HUES6 (cell line): ENCODE measurements around the gene PLSCR3.

Experiments
- H3K27ac ChIP-seq: 2 replicates; pipeline ENCODE4 v1.7.0; 2013; ENCODE audit warnings: low read depth, mild to moderate bottlenecking, low read length, inconsistent platforms
- H3K27me3 ChIP-seq: 2 replicates; pipeline ENCODE4 v1.6.1; 2013; ENCODE audit warnings: low read length; ENCODE audit not compliant: control insufficient read depth, insufficient read depth
- H3K36me3 ChIP-seq: 2 replicates; pipeline ENCODE4 v1.6.1; 2013; ENCODE audit warnings: low read length; ENCODE audit not compliant: control insufficient read depth, insufficient read depth
- H3K4me1 ChIP-seq: 2 replicates; pipeline ENCODE4 v1.6.1; 2013; ENCODE audit warnings: low read length; ENCODE audit not compliant: control insufficient read depth, insufficient read depth
- H3K4me3 ChIP-seq: 2 replicates; pipeline ENCODE4 v1.5.1; 2013; ENCODE audit warnings: low read depth, low read length
- H3K9ac ChIP-seq: one replicate; pipeline ENCODE4 v1.6.1; 2013; ENCODE audit warnings: mild to moderate bottlenecking, low read length
- H3K9me3 ChIP-seq: 2 replicates; pipeline ENCODE4 v1.6.1; 2013; ENCODE audit warnings: low read depth, low read length; ENCODE audit not compliant: control insufficient read depth, insufficient read depth

PLSCR3 gene

DNA sequence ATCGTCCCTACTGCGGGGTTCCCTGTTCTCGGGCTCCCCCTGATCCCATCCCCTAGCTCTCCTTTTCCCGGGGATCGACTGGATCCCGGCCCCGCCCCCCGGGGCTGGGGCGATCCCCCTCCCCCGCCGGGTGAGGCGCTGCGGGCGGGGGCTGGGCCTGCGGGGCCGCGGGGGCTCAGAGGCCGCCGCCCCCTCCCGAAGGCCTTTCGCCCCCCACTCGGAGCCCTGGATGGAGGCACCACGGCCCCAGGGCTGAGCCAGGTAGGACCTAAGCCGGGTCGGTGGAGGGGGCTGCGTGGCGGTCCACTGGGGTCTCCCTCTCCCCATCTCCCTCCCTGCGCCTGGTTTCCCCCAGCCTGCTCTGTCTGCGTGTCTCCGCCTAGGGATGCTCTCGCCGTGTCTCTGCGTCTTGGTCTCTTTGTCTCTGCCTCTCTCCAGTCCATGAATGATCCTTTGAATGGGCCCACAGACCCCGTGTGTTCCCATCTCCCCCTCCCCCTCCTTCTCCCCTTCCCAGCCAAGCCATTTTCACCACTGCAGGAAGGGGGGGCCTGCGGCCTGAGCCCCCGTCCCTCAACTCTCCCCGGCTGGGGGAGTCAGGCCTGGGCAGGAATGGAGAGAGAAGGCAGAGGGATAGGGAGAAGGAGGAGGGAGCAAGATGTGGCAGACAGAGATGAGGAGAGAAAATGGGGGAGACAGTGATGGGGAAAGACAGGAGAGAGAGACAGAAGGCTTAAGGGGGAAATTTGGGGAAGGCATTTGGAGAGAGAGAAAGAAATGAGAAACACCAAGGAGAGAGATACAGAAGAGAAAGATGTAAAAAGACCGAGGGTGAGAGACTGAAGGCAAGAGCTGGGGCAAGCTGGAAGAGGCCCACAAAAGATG, 11.3 kb upstream of the PLSCR3 start:
- Histone ChIP-seq H3K36me3 (peaks cover 25% of the 10 kb centered on the region), H3K9ac (peak overlapping the region; percentile 75), H3K9me3 (no peaks in the 10 kb centered on the region), H3K4me3 (peak overlapping the region; percentile 75), H3K4me1 (peaks cover 21% of the 10 kb centered on the region), H3K27ac (peak overlapping the region; percentile 50; the same call in 1 of the 2 replicates), H3K27me3 (peaks cover 4% of the 10 kb centered on the region; the same call in 1 of the 2 replicates)

GRCh38 chr17:7404737-7405349, 10.5 kb upstream of the PLSCR3 start:
- H3K9ac ChIP-seq, result peak overlapping the region; percentile 75
- peak overlapping the region; percentile 75 for H3K4me3 ChIP-seq
- H3K27ac ChIP-seq, result peak overlapping the region; percentile 50; the same call in 1 of the 2 replicates
- peaks cover 4% of the 10 kb centered on the region; the same call in 1 of the 2 replicates for H3K27me3 ChIP-seq
- H3K36me3 ChIP-seq, result peaks cover 17% of the 10 kb centered on the region
- peaks cover 21% of the 10 kb centered on the region for H3K4me1 ChIP-seq
- H3K9me3 ChIP-seq, result no peaks in the 10 kb centered on the region

- peaks cover 4% of the 10 kb centered on the region; the same call in 1 of the 2 replicates for H3K27me3 ChIP-seq
Observed at GRCh38 chr17:7403977-7404736, 9.8 kb upstream of the PLSCR3 start, which contains the start of gene TMEM256. Gene TMEM256 (minus strand): TSS chr17:7404097. CDS start chr17:7404084, 13 bp downstream.

DNA sequence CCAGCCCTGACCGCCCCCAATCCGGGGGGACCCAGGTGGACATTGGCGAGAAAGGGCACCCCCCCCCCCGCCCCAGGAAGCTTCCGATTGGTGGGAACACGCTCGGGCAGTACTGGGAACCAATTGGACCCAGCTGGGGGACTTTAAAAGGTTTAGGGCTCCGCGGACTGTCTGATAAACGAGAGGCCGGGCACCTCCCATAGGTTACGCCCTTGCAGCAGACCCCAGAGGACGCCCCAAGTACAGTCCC, 9.3 kb upstream of the PLSCR3 start:
- H3K4me3 ChIP-seq, result peak overlapping the region; percentile 75
- H3K9ac ChIP-seq, result peak overlapping the region; percentile 46
- peaks cover 5% of the 10 kb centered on the region for H3K36me3 ChIP-seq
- H3K27me3 ChIP-seq, result peaks cover 2% of the 10 kb centered on the region; the same call in 1 of the 2 replicates
- no peaks in the 10 kb centered on the region for H3K9me3 ChIP-seq
- peak overlapping the region; percentile 29; the same call in 1 of the 2 replicates for H3K27ac ChIP-seq
- H3K4me1 ChIP-seq, result peaks cover 21% of the 10 kb centered on the region

More at GRCh38 chr17:7403977-7404736, 9.8 kb upstream of the PLSCR3 start, which contains the start of gene TMEM256:
- peaks cover 11% of the 10 kb centered on the region for H3K36me3 ChIP-seq
- no peaks in the 10 kb centered on the region for H3K9me3 ChIP-seq
- peak within 1 kb of the TSS; percentile 46 for H3K9ac ChIP-seq
- H3K27ac ChIP-seq, result peak within 1 kb of the TSS; percentile 50; the same call in 1 of the 2 replicates
- H3K4me1 ChIP-seq, result peaks cover 21% of the 10 kb centered on the region
- peak within 1 kb of the TSS; percentile 75 for H3K4me3 ChIP-seq

GRCh38 chr17:7403043-7403726, 8.9 kb upstream of the PLSCR3 start:
- Histone ChIP-seq H3K4me1 (peaks cover 19% of the 10 kb centered on the region), H3K36me3 (peaks cover 2% of the 10 kb centered on the region; the same call in 1 of the 2 replicates), H3K9me3 (no peaks in the 10 kb centered on the region), H3K9ac (peak overlapping the region; percentile 46), H3K27ac (peak overlapping the region; percentile 29; the same call in 1 of the 2 replicates), H3K4me3 (peak overlapping the region; percentile 75), H3K27me3 (no peaks in the 10 kb centered on the region)

- Histone ChIP-seq H3K4me3 (no peak overlapping the region), H3K9me3 (no peaks in the 10 kb centered on the region), H3K27me3 (no peaks in the 10 kb centered on the region), H3K4me1 (peaks cover 6% of the 10 kb centered on the region), H3K36me3 (peaks cover 2% of the 10 kb centered on the region; the same call in 1 of the 2 replicates), H3K9ac (no peak overlapping the region), H3K27ac (no peak overlapping the region)
Observed at GRCh38 chr17:7398612-7399011, 4.3 kb upstream of the PLSCR3 start.

GRCh38 chr17:7396147-7396546, 1.8 kb upstream of the PLSCR3 start:
- H3K27ac ChIP-seq, result no peak overlapping the region
- H3K9me3 ChIP-seq, result no peaks in the 10 kb centered on the region
- peaks cover 10% of the 10 kb centered on the region; the same call in 1 of the 2 replicates for H3K36me3 ChIP-seq
- H3K4me1 ChIP-seq, result peaks cover 3% of the 10 kb centered on the region; the same call in 1 of the 2 replicates
- no peak overlapping the region for H3K4me3 ChIP-seq
- H3K9ac ChIP-seq, result no peak overlapping the region
- no peaks in the 10 kb centered on the region for H3K27me3 ChIP-seq

DNA sequence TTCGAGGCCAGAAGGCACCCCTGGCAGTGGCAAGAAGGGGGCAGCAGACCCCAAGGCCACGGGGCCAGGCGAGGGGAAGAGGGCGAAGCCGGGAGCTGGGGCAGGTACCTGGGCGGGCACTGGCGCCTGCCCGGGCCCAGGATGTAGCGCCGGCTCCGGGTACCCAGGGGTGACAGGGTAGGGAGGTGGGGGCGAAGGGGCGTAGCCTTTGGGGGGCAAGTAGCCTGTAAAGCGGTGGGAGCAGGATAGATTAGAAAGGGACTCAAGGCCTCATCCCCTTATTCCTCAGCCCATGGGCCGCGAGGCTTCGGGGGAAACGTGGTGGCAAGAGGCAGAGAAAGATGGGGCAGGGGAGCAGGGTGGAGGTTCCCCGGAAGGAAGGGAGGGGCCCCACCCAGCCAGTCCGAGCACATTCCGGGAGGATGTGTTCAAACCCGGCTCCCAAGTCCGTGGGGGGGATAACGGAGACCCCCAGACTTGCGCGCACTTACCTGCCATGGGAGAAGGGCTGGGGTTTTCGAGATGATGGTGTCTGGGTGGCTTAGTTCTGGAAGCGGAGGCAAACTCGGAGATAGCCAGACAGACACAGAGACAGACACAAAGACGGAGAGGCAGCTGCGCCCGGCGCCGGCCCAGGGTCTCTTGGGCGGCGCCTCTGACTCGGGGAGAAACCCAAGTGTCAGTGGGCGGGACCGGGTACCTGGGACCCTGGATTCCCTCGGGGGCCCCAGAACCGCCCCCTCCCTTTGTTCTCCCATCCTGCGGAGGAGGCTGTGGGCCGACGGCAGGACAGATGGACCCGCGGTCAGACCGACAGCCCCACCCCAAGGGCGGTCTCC, 493 bp downstream of the PLSCR3 start:
- Histone ChIP-seq H3K36me3 (peaks cover 33% of the 10 kb centered on the region), H3K9me3 (no peaks in the 10 kb centered on the region), H3K4me3 (peak overlapping the region; percentile 66), H3K9ac (peak overlapping the region; percentile 40), H3K4me1 (peaks cover 11% of the 10 kb centered on the region; the same call in 1 of the 2 replicates), H3K27ac (no peak overlapping the region), H3K27me3 (no peaks in the 10 kb centered on the region)

DNA sequence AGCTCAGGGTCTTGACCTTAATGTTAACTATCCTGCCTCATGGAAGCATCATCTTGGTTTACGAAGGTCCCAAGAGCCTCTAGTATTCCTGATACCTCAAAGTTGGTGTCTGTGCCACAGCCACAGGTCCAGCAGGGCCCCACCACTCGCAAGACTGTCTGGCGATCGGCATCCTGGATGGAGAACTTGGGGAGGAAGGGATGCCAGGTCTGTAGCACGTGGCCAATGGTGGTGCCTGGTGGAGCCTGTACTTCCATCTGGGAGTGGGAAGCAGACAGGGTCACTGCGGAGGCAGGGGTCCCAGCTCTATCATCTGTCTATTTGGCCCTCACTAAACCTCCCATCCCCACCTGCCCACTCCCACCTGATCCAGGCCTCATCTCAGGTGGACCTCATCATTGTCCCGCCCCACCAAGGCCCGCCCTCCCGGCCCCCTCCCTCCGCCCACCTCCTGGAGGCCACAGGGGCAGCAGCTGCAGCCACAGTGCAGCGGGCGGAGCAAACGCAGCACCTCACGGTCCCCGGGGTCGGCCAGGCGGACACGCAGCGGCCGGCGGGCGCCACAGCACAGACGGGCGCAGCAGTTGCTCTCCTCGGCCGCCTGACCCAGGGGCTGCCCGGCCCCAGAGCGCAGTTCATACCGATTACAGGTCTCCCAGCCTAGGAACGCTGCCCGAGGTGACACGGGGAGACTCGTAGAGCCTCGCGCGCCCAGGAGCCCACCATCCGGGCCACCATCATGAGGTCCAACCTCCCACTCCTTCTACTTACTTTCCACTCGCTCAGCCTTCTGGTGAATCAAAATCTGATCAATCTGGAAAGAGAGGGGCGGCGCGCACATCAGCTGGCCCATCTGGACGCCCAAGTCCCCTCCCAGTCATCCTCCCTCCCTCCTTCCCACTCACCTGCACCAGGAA, 1.4 kb downstream of the PLSCR3 start:
- Histone ChIP-seq H3K4me3 (peak overlapping the region; percentile 66), H3K36me3 (peaks cover 42% of the 10 kb centered on the region), H3K4me1 (peaks cover 11% of the 10 kb centered on the region; the same call in 1 of the 2 replicates), H3K27ac (no peak overlapping the region), H3K27me3 (no peaks in the 10 kb centered on the region), H3K9ac (no peak overlapping the region), H3K9me3 (no peaks in the 10 kb centered on the region)
